ENCODE results near the gene PANX1. TPM values are rescaled to one million over a fixed set of nuclear protein-coding genes. Genes with fewer than 3 reads are reported as not detected.

The PANX1 gene
- total RNA-seq, 1 donor from 2014 or later: 58.4 TPM

Other genes with a start within 250 kb of the PANX1 start
- gene HEPHL1, start 107.5 kb upstream of the PANX1 start, total RNA-seq: not detected in 2 replicates
- not detected in 2 replicates for gene IZUMO1R, start 175.7 kb downstream of the PANX1 start, total RNA-seq